Measurements from ENCODE around the gene CCDC182.

Gene CCDC182

DNA sequence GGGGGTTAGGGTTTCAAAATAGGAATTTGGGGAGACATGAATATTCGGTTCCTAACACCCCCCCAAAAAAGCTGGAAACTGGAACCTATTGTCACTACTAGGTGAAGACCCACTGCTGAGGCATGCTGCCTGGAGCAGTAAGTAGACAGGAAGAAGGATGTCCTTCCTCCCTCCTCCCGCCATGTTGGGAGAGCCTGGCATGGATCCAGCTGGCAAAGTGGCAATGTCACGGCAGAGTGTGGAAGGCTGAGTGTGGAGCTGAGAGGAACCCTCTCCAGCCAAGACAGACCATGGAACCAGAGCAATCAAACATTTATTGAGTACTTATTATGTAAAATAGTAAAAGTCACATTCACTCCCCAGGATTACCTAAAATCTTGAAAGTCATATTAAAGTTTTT lies 49.0 kb downstream of the CCDC182 start:
- DNase-seq: no peak

Data from T-helper 9 cell (primary cell).